Stimulated activated CD4-positive, alpha-beta T cell treated with anti-CD3 and anti-CD28 coated beads, TNF-alpha, amount 100 ng/mL, for 4 hours (primary cell): ENCODE data around the gene PCNA.
"Not testable (repeated sequence)": the region's sequence is repeated elsewhere in the genome, so short reads cannot be mapped to it uniquely, and the experiment has no call there.

Experiments
- DNase-seq, 3 experiments: peaks; one replicate each; pipeline ENCODE4 v3.0.0-alpha.2; 2020; ENCODE audit warnings: low read depth in 3 of 3

The PCNA gene

GRCh38 chr20:5099009-5099408, 20.7 kb downstream of the PCNA start:
- DNase-seq = not testable (repeated sequence)

DNA sequence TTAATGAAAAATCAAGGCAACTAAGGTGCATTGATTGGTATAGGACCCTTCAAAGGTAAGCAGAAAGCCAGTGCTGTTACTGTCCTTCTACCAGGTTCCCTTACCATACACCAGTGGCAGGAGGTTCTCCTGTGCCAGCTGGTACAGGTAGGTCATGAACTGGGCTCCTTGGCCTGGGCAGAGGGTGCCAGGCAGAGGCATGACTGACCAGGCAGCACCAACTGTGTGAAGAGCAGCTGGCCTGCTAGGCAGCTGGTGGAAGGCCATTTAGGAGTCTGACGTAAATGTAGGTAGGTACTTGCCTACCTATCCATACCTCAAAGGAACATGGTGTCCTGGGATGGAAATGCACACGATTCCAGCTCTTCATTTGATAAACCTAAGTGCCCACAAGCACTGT, 23.3 kb downstream of the PCNA start:
- DNase-seq = no peak

DNA sequence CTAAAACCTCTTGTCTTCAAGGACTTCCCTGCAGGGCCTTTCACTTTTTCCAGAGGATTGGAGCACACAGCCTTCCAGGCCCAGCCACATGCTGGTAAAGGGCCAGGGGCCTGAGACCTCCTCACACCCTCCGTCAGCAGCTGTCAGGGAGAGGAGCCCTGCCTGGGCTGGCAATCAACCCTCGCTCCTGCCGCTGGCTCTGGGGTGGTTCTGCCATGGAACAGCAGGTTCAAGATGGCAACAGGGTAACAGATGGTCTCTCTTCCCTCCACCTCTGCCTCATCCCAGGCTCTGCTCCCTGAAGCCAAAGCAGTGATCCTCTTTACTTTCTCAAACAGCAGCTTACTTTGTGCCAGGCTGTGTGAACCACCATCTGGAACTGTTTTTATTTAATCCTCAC, 23.8 kb downstream of the PCNA start:
- no peak for DNase-seq

- no peak for DNase-seq
Measured at GRCh38 chr20:5095454-5095853, 24.3 kb downstream of the PCNA start.

- no peak for DNase-seq
Measured at GRCh38 chr20:5092765-5093339, 26.9 kb downstream of the PCNA start.

DNA sequence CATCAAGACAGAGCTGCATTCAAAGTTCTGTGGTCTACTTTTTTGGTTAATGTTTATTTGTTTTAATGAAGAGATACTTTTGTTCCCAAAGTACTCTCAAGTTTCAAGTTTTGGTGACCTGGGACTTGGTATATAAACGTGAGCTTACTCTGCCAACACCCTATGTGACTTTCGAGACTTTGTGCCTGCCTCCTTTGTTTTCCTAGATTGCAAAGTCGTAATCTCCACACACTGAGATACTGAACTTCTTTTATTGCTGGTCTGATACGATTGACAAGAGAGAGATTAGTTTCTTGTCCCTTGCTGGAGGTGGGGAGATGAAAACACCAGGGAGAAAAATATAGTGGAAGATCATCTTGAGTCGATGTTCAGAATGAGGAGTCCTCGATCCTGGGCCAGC, 27.9 kb downstream of the PCNA start:
- no peak for DNase-seq

DNA sequence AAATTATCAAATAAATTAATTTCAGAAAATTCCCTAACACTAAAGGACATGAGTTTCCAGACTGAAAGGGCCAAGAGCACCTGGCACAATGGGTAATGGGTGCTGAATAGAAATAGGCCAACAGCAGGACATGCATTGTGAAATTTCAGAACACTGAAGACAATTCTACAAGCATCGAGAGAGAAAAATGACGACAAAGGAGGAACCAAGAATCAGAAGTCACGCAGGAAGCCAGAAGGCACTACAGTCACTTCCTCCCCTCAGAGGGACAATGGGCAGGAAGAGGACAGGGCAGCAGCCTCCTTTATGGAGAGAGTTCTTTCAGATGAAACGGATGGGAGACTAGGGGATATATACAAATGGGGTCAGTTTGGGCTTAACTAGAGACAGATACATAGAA, 29.6 kb downstream of the PCNA start:
- no peak for DNase-seq

DNA sequence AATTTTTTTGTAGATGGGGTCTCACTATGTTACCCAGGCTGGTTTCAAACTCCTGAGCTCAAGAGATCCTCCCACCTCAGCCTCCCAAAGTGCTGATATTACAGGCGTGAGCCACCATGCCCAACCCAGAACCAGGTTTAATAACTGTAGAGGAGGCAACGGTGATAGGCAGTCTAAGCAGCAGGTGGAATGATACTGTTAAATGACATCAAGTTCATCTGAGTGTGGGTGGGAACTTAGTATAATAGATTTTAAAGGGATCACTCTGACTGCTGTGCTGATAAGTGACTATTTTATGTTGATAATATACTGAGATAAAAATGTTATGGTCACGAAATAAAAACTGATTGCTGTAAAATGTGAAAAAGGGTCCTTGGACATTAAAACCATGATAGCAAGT, 31.1 kb downstream of the PCNA start:
- no peak for DNase-seq

- DNase-seq = no peak
Measured at GRCh38 chr20:5085380-5085779, 34.4 kb downstream of the PCNA start.

DNA sequence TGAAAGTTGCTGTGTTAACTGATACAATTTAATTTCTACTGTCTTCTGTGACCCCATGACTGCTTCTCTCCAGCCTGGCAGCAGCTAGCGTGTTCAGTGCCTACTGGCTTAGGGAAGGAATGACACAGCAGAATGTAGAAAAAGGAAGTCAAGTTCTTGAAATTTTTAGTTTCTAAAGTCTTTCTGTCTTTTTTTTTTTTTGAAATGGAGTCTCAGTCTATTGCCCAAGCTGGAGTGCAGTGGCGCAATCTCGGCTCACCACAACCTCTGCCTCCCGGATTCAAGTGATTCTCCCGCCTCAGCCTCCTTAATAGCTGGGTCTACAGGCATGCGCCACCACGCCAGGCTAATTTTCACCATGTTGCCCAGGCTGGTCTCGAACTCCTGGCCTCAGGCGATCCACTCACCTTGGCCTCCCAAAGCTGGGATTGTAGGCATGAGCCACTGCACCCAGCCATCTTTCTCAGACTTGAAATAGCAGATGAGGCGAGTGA, 39.3 kb downstream of the PCNA start:
- DNase-seq = no peak

DNA sequence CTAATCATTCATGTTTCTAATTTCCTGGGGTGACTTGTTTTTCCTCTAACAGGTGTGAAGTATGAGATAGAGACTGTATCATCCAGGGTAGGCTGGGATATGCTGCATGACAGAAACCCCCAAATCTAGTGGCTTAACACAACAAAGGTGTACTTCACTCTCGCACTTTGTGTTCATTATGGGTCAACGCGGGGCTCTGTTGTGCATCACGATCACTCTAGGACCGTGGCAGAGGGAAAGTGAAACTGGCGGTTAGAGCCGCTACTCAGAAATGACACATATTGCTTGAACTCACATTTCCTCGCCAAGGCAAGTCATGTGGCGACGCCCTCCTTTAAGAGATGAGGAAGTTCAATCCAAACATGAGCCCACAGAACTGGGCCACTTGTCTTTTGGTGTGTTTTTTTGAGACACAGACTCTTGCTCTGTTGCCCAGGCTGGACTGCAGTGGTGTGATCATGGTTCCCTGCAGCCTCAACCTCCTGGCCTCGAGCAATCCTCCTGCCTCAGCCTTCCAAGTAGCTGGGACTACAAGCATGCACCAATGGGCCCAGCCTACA, 41.3 kb downstream of the PCNA start:
- peak; percentile 31 to 61 (median 51) for DNase-seq

DNA sequence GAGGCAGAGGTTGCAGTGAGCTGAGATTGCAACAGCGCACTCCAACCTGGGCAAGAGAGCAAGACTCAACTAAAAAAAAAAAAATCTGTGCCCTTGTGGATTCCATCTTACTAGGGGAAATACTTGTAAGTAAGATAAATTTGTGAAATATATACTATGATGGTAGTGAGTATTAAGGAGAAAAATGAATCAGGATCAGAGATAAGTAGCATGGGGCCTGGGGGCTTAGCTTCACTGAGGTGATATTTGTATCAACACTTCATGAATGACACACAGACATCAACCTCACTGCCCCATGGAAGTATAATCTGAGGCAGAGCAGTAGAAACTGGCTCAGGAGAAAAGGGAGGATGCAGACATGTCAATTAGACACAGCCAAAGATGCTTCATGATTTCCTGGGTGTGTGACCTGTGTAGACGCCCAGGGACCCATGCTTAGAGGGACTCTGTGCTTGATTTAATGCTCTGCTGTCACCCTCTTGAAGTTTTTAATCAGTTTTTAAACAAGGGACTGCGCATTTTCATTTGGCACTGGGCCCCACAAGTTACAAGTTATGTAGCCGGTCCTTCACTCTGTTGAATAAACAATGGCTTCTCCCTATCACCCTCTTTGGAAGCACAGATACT, 41.9 kb downstream of the PCNA start:
- no peak for DNase-seq

GRCh38 chr20:5076913-5077312, 42.8 kb downstream of the PCNA start:
- not testable (repeated sequence) for DNase-seq

- DNase-seq = no peak
Measured at GRCh38 chr20:5074232-5074674, 45.5 kb downstream of the PCNA start.

DNA sequence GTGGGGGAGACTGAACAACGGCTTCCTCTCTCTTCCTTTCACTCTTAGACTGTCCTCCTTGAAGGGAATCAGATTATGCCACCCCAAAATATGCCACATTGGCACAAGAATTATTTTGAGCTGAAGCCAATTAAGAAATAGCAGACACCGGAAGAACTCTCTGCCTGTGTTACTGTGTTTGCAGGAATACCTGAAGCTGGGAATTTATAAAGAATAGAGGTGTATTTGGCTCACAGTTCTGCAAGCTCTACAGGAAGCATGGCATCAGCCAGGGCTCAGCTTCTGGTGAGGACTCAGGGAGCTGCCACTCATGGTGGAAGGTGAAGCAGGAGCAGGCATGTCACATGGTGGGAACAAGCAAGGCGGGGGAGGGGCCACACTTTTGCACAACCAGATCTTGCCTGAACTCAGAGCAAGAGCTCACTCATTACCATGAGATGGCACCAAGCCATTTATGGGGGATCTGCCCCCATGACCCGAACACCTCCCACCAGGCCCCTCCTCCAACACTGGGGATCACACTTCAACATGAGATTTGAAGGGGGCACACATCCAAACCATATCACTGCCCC, 46.0 kb downstream of the PCNA start:
- no peak for DNase-seq

DNA sequence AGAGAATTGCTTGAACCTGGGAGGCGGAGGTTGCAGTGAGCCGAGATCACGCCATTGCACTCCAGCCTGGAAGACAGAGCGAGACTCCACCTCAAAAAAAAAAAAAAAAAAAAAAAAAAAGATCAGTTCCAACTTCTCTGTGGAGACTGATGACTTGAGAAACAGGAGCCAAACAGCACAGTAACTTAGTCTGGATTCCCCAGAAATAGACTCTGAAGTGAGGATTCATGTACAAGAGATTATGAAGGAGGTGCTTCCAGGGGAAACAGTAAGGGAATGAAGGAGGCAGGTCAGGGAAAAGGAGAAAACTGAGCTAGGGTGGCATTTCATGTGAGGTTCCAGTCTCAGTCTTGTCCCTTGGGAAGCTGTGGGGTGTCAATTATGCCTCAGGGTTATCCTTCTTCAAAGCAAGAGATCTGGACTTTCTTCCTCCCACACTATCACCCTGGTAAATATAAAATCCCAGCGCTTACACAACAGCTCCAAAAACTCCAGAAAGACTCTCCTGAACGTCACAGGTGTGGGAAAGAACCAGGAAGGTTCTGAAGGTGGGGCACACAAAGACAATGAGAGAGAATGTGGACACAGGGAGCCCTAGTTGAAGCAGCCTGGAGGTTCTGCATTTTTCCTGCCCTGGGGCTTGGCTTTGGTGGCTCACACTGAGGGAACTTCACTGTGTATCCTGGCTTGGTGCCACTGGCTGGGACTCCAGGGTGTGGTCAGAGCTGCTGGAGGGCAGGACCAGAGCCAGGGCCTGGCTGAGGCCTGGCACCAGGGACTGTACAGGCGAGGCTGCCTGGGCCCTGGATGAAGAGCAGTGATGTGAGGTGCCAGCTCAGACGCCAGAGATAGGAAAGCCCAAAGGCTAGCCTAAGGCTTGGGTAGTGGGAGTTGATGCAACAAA, 46.8 kb downstream of the PCNA start:
- DNase-seq = no peak

GRCh38 chr20:5071942-5072341, 47.8 kb downstream of the PCNA start:
- not testable (repeated sequence) for DNase-seq

GRCh38 chr20:5070570-5070969, 49.2 kb downstream of the PCNA start:
- no peak for DNase-seq

- no peak for DNase-seq
Measured at GRCh38 chr20:5070081-5070480, 49.7 kb downstream of the PCNA start.

DNA sequence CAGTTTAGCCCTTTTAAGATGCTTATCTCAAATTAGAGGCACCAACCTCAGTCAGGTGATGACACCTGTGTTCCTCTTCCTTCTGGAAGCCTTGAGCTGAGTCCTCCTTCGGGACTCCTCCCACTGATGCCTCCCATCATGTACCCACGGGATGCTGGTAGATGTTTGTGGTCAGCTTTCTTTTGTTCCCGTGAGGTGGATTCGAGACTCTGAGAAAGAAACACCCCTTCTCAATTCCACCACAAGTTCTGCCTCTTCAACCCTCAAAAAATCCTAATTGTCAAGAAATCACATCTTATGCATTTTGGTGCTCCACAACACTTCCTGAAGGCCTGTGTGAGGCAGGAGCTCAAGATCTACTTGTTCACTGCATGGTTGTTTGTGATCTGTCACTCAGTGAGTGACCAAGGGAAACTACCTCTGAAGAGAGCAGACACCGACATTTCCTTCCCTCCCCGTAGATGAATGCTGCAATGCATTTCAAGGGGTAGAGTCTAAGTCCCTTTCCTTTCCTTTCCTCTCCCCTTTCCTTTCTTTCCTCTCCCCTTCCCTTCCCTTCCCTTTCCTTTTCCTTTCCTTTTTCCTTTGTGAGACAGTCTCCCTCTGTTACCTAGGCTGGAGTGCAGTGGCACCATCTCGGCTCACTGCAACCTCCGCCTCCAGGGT, 50.5 kb downstream of the PCNA start:
- DNase-seq = no peak

DNA sequence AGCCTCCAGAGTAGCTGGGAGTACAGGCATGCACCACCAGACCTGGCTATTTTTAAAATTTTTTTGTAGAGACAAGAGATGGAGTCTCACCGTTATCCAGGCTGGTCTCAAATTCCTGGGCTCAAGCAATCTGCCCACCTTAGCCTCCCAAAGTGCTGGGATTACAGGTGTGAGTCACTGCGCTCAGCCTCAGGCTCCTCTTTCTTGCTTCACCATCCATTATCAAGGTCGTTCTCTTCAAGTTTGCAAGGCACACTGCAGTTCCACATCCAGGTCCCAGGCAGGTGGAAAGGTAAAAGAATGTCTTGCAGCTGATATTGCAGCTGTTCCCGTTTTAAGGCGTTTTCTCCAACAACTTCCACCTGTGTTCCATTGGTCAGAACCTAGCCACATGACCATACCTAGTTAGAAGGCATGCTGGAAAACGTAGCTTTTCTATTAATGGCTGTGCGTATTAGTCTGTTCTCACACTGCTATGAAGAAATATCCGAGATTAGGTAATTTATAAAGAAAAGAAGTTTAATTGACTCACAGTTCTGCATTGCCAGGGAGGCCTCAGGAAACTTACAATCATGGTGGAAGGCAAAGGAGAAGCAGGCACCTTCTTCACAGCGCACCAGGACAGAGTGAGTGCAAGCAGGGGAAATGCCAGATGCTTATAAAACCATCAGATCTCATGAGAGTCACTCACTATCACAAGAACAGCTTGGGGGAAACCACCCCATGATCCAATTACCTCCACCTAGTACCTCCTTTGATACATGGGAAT, 51.7 kb downstream of the PCNA start:
- no peak for DNase-seq
